ENCODE results near the gene USP6.
"Not testable (repeated sequence)": the region's sequence is repeated elsewhere in the genome, so short reads cannot be mapped to it uniquely, and the experiment has no call there.

The USP6 gene

DNA sequence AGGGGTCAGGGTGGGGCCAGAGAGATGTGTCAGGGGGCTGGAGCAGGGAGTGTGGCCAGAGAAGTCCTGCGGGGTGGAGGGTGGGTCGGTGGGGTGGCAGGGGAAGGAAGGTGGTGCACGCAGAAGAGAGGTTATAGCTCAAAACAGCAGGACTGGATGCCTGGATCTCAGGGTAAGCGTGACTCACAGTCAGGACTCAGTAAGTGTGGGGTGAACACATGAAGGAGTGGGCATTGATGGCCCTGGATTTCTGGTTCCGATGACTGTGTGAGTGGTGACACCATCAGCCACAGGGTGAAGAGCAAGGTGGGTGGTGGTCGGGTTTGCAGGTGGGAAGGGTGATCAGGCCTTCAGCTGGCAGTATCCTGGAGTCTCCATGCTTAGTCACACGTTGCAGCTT is 6.2 kb downstream of the USP6 start:
- DNase-seq (ENCODE audit: low read depth) = not testable (repeated sequence)

DNA sequence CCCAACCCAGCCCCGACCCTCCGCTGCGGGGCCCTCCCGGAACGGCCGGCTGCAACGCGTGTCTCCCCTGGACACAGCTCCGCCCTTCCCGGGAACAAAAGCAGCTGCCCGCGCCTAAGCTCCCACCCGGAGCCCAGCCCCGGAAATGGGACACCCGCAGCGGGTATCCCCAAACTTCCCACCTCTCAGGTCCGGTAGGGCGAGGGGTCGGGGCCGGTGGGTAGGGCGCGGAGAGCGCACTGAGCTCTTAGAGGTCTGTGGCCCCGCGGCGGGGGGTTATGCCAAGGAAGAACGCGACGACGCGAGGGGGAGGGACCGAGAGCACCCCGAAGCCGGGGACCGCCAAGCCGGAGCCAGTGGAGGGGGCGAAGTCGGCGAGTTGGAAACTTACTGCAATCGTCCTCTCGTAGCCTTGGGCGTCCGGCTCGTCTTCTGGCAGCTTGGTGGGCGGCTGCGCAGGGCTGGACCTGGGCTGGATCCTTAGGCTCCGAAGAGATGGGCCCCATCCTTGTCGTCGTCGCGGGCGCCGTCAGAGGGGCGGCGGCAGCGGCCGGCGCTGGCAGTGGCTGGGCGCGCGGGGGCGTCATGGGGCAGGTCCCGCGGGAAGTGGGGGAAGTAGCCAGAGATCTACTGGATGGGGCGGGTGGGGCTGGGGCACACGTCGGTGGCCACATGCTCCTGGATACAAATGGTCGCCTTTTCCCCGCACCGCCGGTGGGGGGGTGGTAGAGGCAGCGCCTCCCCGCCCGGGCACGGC is 6.9 kb downstream of the USP6 start:
- no peak for DNase-seq (ENCODE audit: low read depth)

DNA sequence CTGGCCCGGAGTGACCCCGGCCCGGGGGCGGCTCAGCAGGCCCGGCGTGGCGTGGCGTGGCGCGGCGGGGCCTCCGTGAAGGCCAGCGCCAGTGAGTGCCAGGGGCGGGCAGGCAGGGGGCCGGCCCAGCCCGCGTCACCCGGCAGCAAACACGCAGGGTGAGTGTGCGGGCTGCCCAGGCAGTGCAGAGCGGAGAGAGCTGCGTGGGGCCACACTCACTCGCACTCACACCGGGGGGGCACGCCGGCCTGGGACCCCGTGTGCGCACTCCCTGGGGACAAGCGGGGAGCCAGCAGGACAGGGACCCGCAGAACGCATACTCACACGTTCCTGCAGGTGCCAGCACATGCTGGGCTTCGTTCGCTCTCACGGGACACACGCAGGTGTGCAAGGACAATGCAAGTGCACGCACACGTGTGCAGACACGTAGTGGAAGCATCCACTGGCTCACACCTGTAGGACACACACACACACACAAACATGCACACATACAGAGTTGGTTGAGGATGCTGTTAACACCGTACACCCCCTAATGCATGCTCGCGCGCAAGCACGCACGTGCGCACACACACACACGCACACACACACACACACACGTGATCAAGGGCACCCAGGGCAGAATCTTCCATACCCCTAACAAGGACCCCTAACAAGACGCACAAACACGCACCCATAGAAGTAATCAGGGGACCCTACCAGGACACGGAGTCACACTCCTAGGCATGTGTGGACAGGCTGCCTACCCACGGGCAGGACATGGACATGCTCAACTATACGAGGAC is 7.7 kb downstream of the USP6 start:
- no peak for DNase-seq (ENCODE audit: low read depth)

DNA sequence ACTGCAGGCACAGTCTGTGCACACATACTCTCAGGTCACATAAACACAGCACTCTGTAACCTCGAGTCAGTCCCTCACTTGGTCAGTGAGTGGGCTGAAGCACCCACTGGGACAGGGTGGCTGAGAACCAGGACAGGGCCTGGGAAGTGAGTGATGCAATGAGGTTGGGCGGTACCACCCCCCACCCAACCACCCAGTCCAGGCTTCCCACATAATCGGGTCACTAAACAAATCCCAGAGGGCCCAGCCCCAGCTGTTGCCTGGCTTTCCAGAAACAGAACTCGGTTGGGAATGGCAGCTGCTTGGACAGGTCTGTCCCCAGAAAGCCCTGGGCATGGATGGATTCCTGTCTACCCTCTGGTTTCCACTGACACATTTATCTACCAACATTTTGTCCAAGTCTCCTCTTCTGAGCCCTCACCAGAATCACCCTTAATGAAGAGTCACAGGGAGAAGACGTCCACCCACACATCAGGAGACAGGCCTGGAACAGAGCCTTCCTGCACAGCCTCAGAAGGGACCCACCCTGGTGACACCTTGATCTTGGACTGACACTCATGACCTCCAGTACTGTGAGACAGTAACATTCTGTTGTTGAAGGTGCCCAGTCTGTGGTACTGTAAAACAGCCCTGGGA is 8.4 kb downstream of the USP6 start:
- DNase-seq (ENCODE audit: low read depth) = not testable (repeated sequence)

DNA sequence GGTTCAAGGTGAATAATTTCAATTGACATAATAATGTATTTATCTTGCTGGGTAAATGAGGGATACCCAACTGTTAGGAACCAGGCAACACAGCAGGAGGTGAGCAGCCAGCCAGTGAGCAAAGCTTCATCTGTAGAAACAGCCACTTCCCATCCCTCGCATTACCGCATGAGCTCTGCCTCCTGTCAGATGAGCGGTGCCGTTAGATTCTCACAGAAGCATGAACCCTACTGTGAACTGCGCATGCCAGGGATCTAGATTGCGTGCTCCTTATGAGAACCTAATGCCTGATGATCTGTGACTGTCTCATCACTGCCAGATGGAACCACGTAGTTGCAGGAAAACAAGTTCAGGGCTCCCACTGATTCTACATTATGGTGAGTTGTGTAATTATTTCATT is 9.1 kb downstream of the USP6 start:
- not testable (repeated sequence) for DNase-seq (ENCODE audit: low read depth)

DNA sequence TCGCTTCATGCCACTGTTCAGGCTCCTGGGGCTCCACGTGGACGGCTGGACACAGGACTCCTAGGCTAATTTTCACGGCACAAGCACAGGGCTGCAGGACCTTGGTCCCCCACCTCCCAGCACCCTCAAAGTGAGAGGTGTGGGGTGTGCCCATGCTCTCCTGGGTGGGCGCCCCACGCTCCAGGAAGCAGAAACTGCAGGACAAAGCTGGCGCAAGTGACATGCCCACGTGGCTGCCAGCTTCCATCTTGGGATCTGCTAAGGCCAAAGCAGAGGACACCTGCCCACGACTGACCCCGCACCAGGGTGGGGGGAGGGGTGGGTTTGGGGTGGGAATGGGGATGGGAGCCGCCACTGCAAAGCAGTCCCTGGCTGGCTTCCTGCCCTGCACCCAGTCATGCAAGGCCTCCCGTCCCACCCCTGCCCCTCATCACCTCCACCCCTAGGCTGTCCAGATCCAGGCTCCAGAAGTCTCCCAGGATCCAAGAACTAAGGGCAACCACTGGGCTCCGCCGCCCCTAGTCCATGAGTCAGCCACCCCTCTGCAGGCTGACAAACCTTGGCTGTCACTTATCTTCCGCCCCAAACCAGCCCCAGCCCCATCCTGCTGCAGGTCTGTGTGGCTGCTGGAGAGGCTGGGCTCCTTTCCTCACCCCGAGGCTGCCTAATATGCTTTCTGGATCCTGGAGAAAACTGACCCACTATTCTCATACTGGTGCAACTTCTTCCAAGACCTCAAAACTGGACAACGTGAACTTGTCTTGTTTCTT is 11.1 kb downstream of the USP6 start:
- DNase-seq (ENCODE audit: low read depth) = no peak

DNA sequence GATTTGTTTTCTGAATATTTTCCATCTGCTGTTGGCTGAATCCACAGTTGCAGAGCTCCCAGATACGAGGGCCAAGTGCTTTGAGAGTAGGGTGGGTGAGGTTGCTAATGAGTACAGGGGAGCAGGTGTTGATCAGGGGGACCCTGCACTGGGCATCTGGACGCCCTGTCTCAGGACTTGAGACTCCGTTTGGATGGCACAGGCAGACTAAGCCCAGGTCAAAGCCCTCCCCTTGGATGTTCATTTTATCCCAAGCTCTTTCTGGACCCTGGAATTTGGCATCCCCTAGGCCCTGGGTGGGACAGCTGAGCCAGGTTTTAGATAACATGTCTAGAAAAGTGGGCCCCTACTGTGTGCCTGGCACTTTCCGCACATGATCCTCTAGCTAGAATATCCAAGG is 12.1 kb downstream of the USP6 start:
- DNase-seq (ENCODE audit: low read depth) = no peak

DNA sequence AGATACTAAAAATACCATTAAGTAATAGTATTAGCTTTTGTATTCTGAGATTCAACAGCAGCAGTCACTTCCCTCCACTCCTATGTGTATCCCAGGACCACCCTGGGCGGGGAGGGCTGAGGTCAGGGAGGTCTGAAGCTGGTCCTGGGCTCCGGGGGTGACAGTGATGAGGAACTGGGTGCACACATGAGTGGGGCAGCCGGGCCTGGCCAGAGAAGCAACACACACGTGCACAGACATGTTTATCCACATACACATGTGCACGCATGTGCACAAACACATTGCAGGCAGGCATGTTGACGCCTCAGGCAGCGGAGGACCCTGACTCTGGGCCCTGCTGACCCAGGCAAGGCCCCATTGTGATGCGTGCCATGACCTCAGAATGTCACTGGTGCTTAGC is 12.6 kb downstream of the USP6 start:
- not testable (repeated sequence) for DNase-seq (ENCODE audit: low read depth)

DNA sequence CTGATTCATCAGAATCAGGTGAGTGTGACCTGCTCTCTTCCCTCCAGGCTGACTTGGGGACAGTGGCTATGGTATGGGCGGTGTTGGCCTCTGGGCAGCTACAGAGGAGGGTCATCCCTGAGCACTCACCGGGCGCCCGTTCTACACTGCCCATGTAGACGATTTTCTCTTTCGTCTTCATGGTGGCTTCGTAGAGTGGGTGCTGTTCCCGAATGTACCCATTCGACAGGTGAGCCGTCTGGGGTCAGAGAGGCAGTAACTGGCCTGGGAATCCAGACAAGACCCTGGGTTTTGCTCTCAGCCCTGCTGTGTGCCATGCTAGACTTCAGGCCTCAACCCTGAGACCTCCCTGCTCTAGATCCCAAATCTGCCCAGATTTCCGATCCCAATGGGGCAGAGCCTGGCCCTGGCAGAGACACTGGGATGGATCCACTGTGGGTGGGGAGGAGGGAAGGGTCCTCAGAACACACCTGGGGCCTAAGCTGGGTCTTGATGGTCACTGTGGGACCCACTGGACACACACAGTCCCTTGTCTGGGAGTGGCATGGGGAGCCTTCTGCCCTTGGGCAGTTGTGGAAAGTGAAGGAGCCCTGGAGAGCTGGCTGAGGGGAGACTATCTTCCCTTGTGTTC is 13.2 kb downstream of the USP6 start:
- DNase-seq (ENCODE audit: low read depth) = no peak

DNA sequence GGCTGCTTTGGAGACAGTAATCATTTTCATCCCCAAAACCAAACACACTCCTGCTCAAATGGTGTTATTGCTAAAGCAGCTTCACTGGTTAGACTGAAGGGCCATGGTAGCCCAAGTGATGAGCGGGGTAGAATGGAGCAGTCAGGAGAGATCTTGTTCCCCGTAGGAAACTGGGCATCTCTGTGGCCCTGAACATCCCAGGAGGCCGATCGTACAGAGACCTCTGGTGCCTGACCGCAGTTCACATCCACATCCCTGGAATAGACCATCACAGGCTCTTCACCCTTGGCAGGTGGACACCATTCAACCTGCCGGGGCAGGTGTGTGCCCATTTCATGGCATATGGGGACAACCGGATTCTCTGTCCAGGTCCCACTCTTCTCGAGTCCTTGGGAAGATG is 13.9 kb downstream of the USP6 start:
- DNase-seq (ENCODE audit: low read depth) = not testable (repeated sequence)

DNA sequence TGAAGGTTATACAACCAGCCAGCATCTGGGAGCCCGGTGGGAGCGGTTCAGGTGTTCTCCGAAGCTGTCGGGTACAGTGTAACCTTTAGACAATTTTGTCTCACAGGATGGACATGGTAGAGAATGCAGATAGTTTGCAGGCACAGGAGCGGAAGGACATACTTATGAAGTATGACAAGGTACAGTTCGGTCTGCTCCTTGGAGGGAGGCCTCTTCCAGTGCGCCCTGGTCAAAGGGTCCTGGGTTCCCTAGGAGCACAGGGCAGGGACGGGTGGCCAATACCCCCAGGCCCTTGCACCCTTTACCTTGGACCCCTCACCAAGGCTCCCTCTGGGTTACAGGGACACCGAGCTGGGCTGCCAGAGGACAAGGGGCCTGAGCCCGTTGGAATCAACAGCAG is 14.4 kb downstream of the USP6 start:
- DNase-seq (ENCODE audit: low read depth) = not testable (repeated sequence)

DNA sequence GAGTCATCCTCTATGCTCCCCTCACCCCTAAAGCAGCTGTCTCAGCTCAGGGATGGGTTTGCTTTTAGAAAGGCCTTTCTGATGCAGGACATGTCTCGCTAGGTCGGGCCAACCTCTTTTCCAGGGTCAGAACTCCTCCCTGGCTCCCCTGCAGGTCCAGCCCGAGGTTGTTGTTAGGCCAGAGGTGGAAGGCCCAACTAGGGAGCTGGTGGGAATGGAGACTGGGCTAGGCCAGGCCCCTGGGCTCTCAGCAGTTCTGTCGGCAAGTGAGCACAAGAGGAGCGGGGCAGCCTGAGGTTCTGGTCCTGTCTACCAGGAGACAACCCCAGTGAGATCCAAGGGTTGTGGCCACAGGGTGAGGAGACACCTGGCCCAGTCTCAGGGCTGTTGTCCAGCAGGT is 14.9 kb downstream of the USP6 start:
- DNase-seq (ENCODE audit: low read depth) = not testable (repeated sequence)

DNA sequence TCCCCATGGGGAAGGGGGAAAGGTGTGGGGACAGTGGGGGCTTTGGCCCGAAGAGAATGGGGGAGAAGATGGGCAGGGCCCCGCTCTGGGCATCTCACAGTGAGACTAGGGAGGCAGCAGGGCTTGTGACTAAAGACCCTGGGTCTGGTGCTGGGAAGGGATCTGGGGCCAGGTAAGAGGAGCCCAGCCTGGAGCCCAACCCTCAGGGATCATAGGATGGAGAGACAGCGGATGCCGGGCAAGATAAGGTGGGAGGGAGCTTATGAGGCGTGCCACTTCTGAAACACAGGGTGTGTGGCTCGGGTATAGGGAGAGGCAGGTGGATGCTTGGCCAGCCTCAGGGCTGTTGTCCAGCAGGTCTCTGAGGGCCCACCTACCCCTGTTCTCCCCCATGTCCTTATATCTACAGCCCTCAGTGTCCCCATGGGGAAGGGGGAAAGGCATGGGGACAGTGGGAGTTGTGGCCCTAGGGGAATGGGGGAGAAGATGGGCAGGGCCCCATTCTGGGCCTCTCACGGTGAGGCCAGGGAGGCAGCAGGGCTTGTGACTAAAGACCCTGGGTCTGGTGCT is 15.4 kb downstream of the USP6 start:
- no peak for DNase-seq (ENCODE audit: low read depth)

DNA sequence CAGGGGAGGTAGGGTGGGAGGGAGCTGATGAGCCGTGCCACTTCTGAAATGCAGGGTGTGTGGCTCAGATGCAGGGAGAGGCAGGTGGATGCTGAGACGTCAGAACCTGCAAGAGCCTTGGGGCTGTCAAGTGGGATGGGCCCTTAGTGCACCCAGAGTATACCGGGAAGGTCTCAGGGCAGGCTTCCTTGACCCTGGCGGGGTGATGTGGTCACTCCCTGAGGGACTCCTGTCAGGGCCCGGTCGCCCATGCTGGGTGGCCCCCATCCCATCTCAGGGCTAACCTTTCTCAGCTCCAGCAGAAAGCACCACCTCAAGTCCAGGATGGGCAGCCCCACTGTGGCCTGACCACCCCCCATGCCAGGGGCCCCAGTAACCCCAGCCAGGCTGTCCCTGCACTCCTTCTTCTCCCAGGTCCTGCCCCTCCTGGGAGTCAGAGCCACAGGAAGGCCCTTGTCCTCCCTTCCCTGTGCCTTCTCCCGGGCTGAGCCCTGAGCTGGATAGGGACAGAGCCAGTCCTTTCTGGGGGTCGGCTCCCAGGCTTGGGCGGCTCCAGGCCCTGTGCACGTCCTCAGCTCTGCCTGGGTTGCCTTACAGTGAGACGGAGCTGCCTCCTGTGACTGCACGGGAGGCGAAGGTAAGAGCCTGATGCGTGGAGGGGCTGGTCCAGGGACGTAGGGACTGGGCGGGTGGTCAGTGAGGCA is 16.1 kb downstream of the USP6 start:
- not testable (repeated sequence) for DNase-seq (ENCODE audit: low read depth)

DNA sequence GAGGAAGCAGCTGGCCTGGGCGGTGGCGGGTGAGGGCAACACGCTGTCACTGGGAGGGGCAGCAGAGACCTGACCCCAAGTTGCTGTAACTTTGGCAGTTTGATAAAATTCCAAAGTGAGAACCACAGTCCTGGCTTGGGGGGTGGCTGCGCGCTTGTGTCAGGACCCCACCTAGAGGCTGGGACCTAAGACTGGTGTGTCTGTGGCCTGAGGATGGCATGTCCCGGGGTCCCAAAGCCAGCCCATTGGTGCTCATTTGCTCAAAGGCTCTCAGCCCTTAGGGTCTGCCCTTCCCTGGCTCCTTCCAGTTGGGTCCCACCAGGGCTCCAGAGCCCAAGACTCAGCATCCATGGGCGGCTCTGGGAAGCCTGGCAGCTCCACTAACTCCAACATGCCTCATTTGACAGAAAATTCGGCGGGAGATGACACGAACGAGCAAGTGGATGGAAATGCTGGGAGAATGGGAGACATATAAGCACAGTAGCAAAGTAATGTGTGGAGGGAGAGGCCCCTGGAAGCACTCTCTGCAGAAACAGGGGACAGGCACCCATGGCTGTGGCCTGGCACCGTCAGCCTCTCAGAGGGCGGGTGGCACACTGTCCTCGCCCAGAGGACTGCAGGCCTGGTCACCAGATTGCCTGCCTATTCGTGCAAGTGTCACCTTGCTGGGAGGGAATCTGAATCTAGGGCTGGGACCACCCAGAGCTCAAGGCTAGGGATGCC is 16.8 kb downstream of the USP6 start:
- DNase-seq (ENCODE audit: low read depth) = not testable (repeated sequence)

DNA sequence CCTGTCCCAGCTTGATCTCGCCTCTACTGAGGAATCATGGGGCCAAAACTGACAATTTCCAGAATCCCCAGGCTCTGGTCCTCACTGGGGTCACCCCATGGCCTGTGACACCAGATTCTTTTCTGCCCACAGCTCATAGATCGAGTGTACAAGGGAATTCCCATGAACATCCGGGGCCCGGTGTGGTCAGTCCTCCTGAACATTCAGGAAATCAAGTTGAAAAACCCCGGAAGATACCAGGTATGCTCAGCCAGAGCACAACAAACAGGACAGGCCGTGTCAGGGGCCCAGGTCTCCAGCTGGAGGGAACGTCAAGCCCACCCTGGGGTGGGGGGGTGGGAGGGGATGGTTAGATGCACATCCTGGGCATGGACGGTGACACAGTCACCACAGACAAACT is 17.5 kb downstream of the USP6 start:
- DNase-seq (ENCODE audit: low read depth) = no peak

DNA sequence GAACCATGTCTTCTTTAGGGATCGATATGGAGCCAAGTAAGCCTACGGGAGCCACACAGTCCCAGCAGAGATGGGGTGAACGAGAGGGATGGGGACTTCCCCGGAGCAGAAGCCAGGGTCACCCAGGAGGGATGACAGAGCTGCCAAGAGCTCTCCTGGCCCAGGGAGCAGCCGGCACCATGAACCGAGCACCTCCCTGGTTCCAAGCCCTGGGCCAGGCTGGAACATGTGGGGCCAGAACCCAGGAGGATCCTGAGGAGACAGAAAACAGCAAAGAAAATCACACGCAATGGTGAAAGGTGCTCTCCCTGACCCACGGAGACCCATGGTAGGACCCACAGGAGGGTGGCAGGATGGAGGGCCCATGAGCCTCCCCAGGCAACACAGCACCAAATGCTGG is 18.1 kb downstream of the USP6 start:
- DNase-seq (ENCODE audit: low read depth) = not testable (repeated sequence)

DNA sequence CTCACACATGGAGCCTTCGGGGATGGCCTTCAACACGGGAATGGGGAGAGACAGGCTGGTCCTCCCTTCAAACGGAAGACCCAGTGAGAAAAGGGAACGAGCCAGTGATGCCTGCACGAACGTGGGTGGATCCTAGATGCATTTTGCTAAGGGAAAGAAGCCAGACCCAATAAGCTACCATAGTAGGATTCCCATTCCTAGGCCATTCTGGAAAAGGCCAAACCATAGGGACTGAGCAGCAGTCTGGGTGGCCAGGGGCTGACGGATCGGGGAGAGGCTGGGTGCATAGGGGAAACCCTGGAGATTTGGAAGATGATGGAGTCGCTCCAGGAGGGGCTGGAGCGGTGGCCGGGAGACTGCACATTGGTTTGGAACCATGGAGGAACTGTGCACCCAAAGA is 18.7 kb downstream of the USP6 start:
- not testable (repeated sequence) for DNase-seq (ENCODE audit: low read depth)

DNA sequence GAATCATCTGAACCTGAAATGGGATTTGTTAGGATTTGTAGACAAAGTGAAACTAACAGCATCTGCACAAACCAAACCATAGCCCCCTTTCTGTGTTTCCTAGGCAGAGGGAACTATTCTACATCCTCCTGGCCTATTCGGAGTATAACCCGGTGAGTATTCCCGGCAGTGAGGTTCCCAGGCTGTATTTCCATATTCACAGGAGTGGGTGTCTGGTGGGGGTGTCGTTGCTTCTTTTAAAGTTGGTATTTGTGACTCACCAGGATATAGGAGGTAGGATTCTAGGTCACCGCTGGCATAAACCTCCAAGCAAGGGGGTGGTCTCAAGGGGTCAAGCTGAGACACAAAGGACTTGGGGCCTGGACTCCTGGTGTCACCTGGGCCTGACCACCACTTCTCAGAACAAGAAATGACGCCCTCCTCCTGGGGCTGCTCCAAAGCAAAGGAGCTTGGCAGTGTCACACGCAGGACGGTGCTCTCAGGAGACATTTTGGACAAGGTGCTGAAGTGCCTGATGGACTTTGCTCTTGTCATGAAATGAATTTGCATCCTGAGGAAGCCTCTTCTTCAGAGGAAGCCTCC is 19.4 kb downstream of the USP6 start:
- not testable (repeated sequence) for DNase-seq (ENCODE audit: low read depth)

Measured in stimulated activated CD8-positive, alpha-beta memory T cell treated with anti-CD3 and anti-CD28 coated beads, Interleukin-12 subunit alpha, Interleukin-12 subunit beta, amount 100 ng/mL, for 1 hour (primary cell).